IgD-negative memory B cell (primary cell): Measurements from ENCODE around the gene ZNF230. TPM values are rescaled to one million over a fixed set of nuclear protein-coding genes. Genes with fewer than 3 reads are reported as not detected.

ENCODE experiments used
- polyA plus RNA-seq: library from polyadenylated mRNA; unstranded; fragments of 300-500 nt; fragmentation: Illumina TruSeq; gene quantifications from one replicate; pipeline ENCODE4 v1.2.3, GENCODE V29; 2021

ZNF230 gene
- polyA plus RNA-seq, 1 donor from 2014 or later = 4.7 TPM

Other genes starting within 250 kb of the ZNF230 start
- 15.6 TPM for gene SMG9, start 248.0 kb upstream of the ZNF230 start, polyA plus RNA-seq
- 87.9 TPM for gene KCNN4, start 222.0 kb upstream of the ZNF230 start, polyA plus RNA-seq
- not detected for gene LYPD5, start 200.5 kb upstream of the ZNF230 start, polyA plus RNA-seq
- 2.6 TPM for gene ZNF283, start 175.6 kb upstream of the ZNF230 start, polyA plus RNA-seq
- gene ZNF404, start 119.0 kb upstream of the ZNF230 start, polyA plus RNA-seq = 3.1 TPM
- gene ZNF45, start 67.7 kb upstream of the ZNF230 start, polyA plus RNA-seq = 10.7 TPM
- 0.98 TPM for gene ZNF221, start 51.7 kb upstream of the ZNF230 start, polyA plus RNA-seq
- 2.3 TPM for gene ZNF155, start 18.8 kb upstream of the ZNF230 start, polyA plus RNA-seq
- 6.2 TPM for gene ZNF222, start 22.4 kb downstream of the ZNF230 start, polyA plus RNA-seq
- 1.5 TPM for gene ZNF223, start 49.1 kb downstream of the ZNF230 start, polyA plus RNA-seq
- gene ZNF284, start 69.2 kb downstream of the ZNF230 start, polyA plus RNA-seq = 0.69 TPM
- gene ZNF224, start 91.4 kb downstream of the ZNF230 start, polyA plus RNA-seq = 12.4 TPM
- 1.9 TPM for gene ZNF225, start 110.4 kb downstream of the ZNF230 start, polyA plus RNA-seq
- 8.6 TPM for gene ZNF234, start 138.6 kb downstream of the ZNF230 start, polyA plus RNA-seq
- 24.2 TPM for gene ZNF226, start 162.1 kb downstream of the ZNF230 start, polyA plus RNA-seq
- 16.4 TPM for gene ZNF227, start 209.6 kb downstream of the ZNF230 start, polyA plus RNA-seq